Thyroid gland (tissue), 4 donors: Measurements from ENCODE around the gene PLTP.

ENCODE experiments used
- CTCF ChIP-seq, 6 experiments: fragments of 200-600 bp in 3 of 6; fragments of 450-650 bp in 3 of 6; sonication (generic) in 3 of 6; IDR thresholded peaks; one replicate each; pipeline ENCODE4 v1.5.1; 2016 to 2019; ENCODE audit warnings: antibody characterized with exemption in 6 of 6, mild to moderate bottlenecking in 2 of 6, inconsistent platforms in 1 of 6, moderate library complexity in 1 of 6
- POLR2A ChIP-seq, 2 donors: fragments of 450-650 bp; IDR thresholded peaks; one replicate each; pipeline ENCODE4 v1.6.1; 2017; ENCODE audit warnings: antibody characterized with exemption in 2 of 2, mild to moderate bottlenecking in 2 of 2, moderate library complexity in 1 of 2

GRCh38 chr20:45959126-45959525 is 47.2 kb upstream of the PLTP start:
- TF ChIP-seq CTCF (IDR thresholded peaks at IDR 0.05) (no peak), POLR2A (IDR thresholded peaks at IDR 0.05) (no peak)
